Measurements from ENCODE around the gene NPHP4.
"Not testable (repeated sequence)": the region's sequence is repeated elsewhere in the genome, so short reads cannot be mapped to it uniquely, and the experiment has no call there.

Gene NPHP4

GRCh38 chr1:6022193-6022592 lies 30.0 kb upstream of the NPHP4 start:
- WGBS (ENCODE audit: extremely low coverage, insufficient coverage, low lambda C conversion rate) = no CpG with 5 or more reads among the region's 4 CpGs
- Histone ChIP-seq H3K4me3 (ENCODE audit: low read length) (no peak overlapping the region), H2BK15ac (replicated peaks; ENCODE audit: low read depth) (no peak overlapping the region), H2BK5ac (ENCODE audit: low read length) (no peak overlapping the region), H3K23ac (ENCODE audit: low read length) (no peak overlapping the region), H3K36me3 (ENCODE audit: control insufficient read depth, insufficient read depth, low read length) (no peaks in the 10 kb centered on the region), H3K18ac (ENCODE audit: low read length) (no peak overlapping the region), H3K27me3 (ENCODE audit: insufficient read depth, low read length, poor library complexity) (no peaks in the 10 kb centered on the region), H3K79me2 (ENCODE audit: control insufficient read depth, insufficient read depth, low read length) (no peaks in the 10 kb centered on the region), H3K56ac (ENCODE audit: low read length) (no peak overlapping the region), H2BK120ac (ENCODE audit: low read depth, low read length) (no peak overlapping the region), H3K4me1 (ENCODE audit: control insufficient read depth, low read depth, low read length) (no peaks in the 10 kb centered on the region), H3K4ac (ENCODE audit: low read depth, low read length) (no peak overlapping the region), H4K8ac (ENCODE audit: low read depth, low read length) (no peak overlapping the region), H3K9ac (ENCODE audit: low read length) (no peak overlapping the region), H4K5ac (ENCODE audit: low read length) (no peak overlapping the region), H3K4me2 (ENCODE audit: low read length) (no peak overlapping the region), H3K79me1 (ENCODE audit: low read length) (no peaks in the 10 kb centered on the region), H2AK5ac (ENCODE audit: low read length) (no peak overlapping the region), H3K27ac (ENCODE audit: low read depth, low read length) (no peak overlapping the region)
- DNase-seq = no peak

- DNase-seq = no peak
- Histone ChIP-seq H4K8ac (ENCODE audit: low read depth, low read length) (no peak overlapping the region), H3K79me1 (ENCODE audit: low read length) (no peaks in the 10 kb centered on the region)
These were observed 27.1 kb upstream of the NPHP4 start for GRCh38 chr1:6019166-6019845.

GRCh38 chr1:6017654-6018053 lies 25.4 kb upstream of the NPHP4 start:
- not testable (repeated sequence) for DNase-seq; H3K18ac ChIP-seq (ENCODE audit: low read length)
- no CpG with 5 or more reads among the region's 7 CpGs for WGBS (ENCODE audit: extremely low coverage, insufficient coverage, low lambda C conversion rate)

More at GRCh38 chr1:6019166-6019845, 27.1 kb upstream of the NPHP4 start:
- no peak overlapping the region for H3K23ac ChIP-seq (ENCODE audit: low read length)
- H3K79me2 ChIP-seq (ENCODE audit: control insufficient read depth, insufficient read depth, low read length) = no peaks in the 10 kb centered on the region
- no peak overlapping the region for H2AK5ac ChIP-seq (ENCODE audit: low read length)
- H2BK120ac ChIP-seq (ENCODE audit: low read depth, low read length) = no peak overlapping the region
- no peak overlapping the region for H3K4ac ChIP-seq (ENCODE audit: low read depth, low read length)
- H3K4me2 ChIP-seq (ENCODE audit: low read length) = no peak overlapping the region
- H4K5ac ChIP-seq (ENCODE audit: low read length) = no peak overlapping the region
- no CpG with 5 or more reads among the region's 15 CpGs for WGBS (ENCODE audit: extremely low coverage, insufficient coverage, low lambda C conversion rate)
- no peak overlapping the region for H2BK15ac ChIP-seq (replicated peaks; ENCODE audit: low read depth)
- no peaks in the 10 kb centered on the region for H3K36me3 ChIP-seq (ENCODE audit: control insufficient read depth, insufficient read depth, low read length)
- no peak overlapping the region for H2BK5ac ChIP-seq (ENCODE audit: low read length)
- H3K18ac ChIP-seq (ENCODE audit: low read length) = no peak overlapping the region
- no peaks in the 10 kb centered on the region for H3K4me1 ChIP-seq (ENCODE audit: control insufficient read depth, low read depth, low read length)
- no peak overlapping the region for H3K4me3 ChIP-seq (ENCODE audit: low read length)
- H3K27me3 ChIP-seq (ENCODE audit: insufficient read depth, low read length, poor library complexity) = no peaks in the 10 kb centered on the region
- no peak overlapping the region for H3K27ac ChIP-seq (ENCODE audit: low read depth, low read length)
- H3K56ac ChIP-seq (ENCODE audit: low read length) = no peak overlapping the region
- H3K9ac ChIP-seq (ENCODE audit: low read length) = no peak overlapping the region

GRCh38 chr1:6016191-6016865 lies 24.1 kb upstream of the NPHP4 start:
- Histone ChIP-seq H3K23ac (ENCODE audit: low read length) (no peak overlapping the region), H2BK120ac (ENCODE audit: low read depth, low read length) (no peak overlapping the region), H2AK5ac (ENCODE audit: low read length) (no peak overlapping the region), H3K36me3 (ENCODE audit: control insufficient read depth, insufficient read depth, low read length) (no peaks in the 10 kb centered on the region), H3K79me1 (ENCODE audit: low read length) (no peaks in the 10 kb centered on the region), H3K18ac (ENCODE audit: low read length) (no peak overlapping the region), H3K4me2 (ENCODE audit: low read length) (no peak overlapping the region), H4K8ac (ENCODE audit: low read depth, low read length) (no peak overlapping the region), H3K56ac (ENCODE audit: low read length) (no peak overlapping the region), H3K4me1 (ENCODE audit: control insufficient read depth, low read depth, low read length) (no peaks in the 10 kb centered on the region), H3K27ac (ENCODE audit: low read depth, low read length) (no peak overlapping the region), H3K4me3 (ENCODE audit: low read length) (no peak overlapping the region), H4K5ac (ENCODE audit: low read length) (no peak overlapping the region), H3K27me3 (ENCODE audit: insufficient read depth, low read length, poor library complexity) (no peaks in the 10 kb centered on the region), H3K4ac (ENCODE audit: low read depth, low read length) (no peak overlapping the region), H2BK15ac (replicated peaks; ENCODE audit: low read depth) (no peak overlapping the region), H3K79me2 (ENCODE audit: control insufficient read depth, insufficient read depth, low read length) (no peaks in the 10 kb centered on the region), H2BK5ac (ENCODE audit: low read length) (no peak overlapping the region), H3K9ac (ENCODE audit: low read length) (no peak overlapping the region)
- WGBS (ENCODE audit: extremely low coverage, insufficient coverage, low lambda C conversion rate) = no CpG with 5 or more reads among the region's 21 CpGs
- no peak for DNase-seq

More at GRCh38 chr1:6017654-6018053, 25.4 kb upstream of the NPHP4 start:
- H3K27me3 ChIP-seq (ENCODE audit: insufficient read depth, low read length, poor library complexity); H3K4me2 ChIP-seq (ENCODE audit: low read length); H4K5ac ChIP-seq (ENCODE audit: low read length); H2AK5ac ChIP-seq (ENCODE audit: low read length); H3K36me3 ChIP-seq (ENCODE audit: control insufficient read depth, insufficient read depth, low read length); H2BK120ac ChIP-seq (ENCODE audit: low read depth, low read length); H3K27ac ChIP-seq (ENCODE audit: low read depth, low read length); H3K23ac ChIP-seq (ENCODE audit: low read length); H3K56ac ChIP-seq (ENCODE audit: low read length); H2BK5ac ChIP-seq (ENCODE audit: low read length); H3K4me1 ChIP-seq (ENCODE audit: control insufficient read depth, low read depth, low read length); H2BK15ac ChIP-seq (replicated peaks; ENCODE audit: low read depth); H3K79me1 ChIP-seq (ENCODE audit: low read length); H3K9ac ChIP-seq (ENCODE audit: low read length); H3K4ac ChIP-seq (ENCODE audit: low read depth, low read length); H3K4me3 ChIP-seq (ENCODE audit: low read length); H4K8ac ChIP-seq (ENCODE audit: low read depth, low read length); H3K79me2 ChIP-seq (ENCODE audit: control insufficient read depth, insufficient read depth, low read length): not testable (repeated sequence)

- Histone ChIP-seq H3K4me3 (ENCODE audit: low read length) (no peak overlapping the region), H3K79me1 (ENCODE audit: low read length) (no peaks in the 10 kb centered on the region), H3K4ac (ENCODE audit: low read depth, low read length) (no peak overlapping the region), H3K36me3 (ENCODE audit: control insufficient read depth, insufficient read depth, low read length) (no peaks in the 10 kb centered on the region), H4K8ac (ENCODE audit: low read depth, low read length) (no peak overlapping the region), H3K23ac (ENCODE audit: low read length) (no peak overlapping the region), H3K27ac (ENCODE audit: low read depth, low read length) (no peak overlapping the region), H3K4me2 (ENCODE audit: low read length) (no peak overlapping the region), H2BK120ac (ENCODE audit: low read depth, low read length) (no peak overlapping the region), H2BK5ac (ENCODE audit: low read length) (no peak overlapping the region), H3K9ac (ENCODE audit: low read length) (no peak overlapping the region), H4K5ac (ENCODE audit: low read length) (no peak overlapping the region), H3K79me2 (ENCODE audit: control insufficient read depth, insufficient read depth, low read length) (no peaks in the 10 kb centered on the region), H3K27me3 (ENCODE audit: insufficient read depth, low read length, poor library complexity) (no peaks in the 10 kb centered on the region), H2AK5ac (ENCODE audit: low read length) (no peak overlapping the region), H3K56ac (ENCODE audit: low read length) (no peak overlapping the region), H2BK15ac (replicated peaks; ENCODE audit: low read depth) (no peak overlapping the region), H3K18ac (ENCODE audit: low read length) (no peak overlapping the region), H3K4me1 (ENCODE audit: control insufficient read depth, low read depth, low read length) (no peaks in the 10 kb centered on the region)
- no CpG with 5 or more reads among the region's 19 CpGs for WGBS (ENCODE audit: extremely low coverage, insufficient coverage, low lambda C conversion rate)
- no peak for DNase-seq
These were observed 22.1 kb upstream of the NPHP4 start for GRCh38 chr1:6014130-6014999.
